ENCODE results near the gene METAP1D.

The METAP1D gene

DNA sequence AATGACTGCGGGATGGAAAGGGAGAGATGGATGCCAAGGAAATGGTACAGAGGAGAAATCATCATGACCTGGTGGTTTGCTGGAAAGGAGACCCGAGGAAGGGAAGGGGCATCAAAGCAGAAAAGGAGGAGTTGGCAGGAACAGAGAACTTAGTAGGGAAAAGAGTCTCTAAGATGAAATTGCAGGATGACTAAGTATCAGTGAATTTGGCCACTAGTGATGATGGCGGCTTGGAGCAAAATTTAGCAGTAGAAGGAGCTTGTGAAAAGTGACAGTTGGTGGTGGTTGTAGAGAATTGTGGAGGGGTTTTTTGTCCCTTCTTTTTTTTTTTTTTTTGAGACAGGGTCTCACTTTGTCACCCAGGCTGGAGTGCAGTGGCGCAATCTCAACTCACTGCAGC, 10.1 kb downstream of the METAP1D start:
- no peak for TF ChIP-seq JUND (IDR thresholded peaks at IDR 0.05; ENCODE audit: low read depth)
- no peak for DNase-seq (ENCODE audit: low read depth in 1 of 2, low spot score in 1 of 2)
- in situ Hi-C loops (cut with HindIII; ENCODE audit: low pct_unique_long_range_greater_than_20kb, low sequenced_read_pairs): no loop called here

- no peak for DNase-seq (ENCODE audit: low read depth in 1 of 2, low spot score in 1 of 2)
- in situ Hi-C loops (cut with HindIII; ENCODE audit: low pct_unique_long_range_greater_than_20kb, low sequenced_read_pairs): no loop called here
- no peak for TF ChIP-seq JUND (IDR thresholded peaks at IDR 0.05; ENCODE audit: low read depth)
These were observed 12.2 kb downstream of the METAP1D start for GRCh38 chr2:172011812-172012575.

DNA sequence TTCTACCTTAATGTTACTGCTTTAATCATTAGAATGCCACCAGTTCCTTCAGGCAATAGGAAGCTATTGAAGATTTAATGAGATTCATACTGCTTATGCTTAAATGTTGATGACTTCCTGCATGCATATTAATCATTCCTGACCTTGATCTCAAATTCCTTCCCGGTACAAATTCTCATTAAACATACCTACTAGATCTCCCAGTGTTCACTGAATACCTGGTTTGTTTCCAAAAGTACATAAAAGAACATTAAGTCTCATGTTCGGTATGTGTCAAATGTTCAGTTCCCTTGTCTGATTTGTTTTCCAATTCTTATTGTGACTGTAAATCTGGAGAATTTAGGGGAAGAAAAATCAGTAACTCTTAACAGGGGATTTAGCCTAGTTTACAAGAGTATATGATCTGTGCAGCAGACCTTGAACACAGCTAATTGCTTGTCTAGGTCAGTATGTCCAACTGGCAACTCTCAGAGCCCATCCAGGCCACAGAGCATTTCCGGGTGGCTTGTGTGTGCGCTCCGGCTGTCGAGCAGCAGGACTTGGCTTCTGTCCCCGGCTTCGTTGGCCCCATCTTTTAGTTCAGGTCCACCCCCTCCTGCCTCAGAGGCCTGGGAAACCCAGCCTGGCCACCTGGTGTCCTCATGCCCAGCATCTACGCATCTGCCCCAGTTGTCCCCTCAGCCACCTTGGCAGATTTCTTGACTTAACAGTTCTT, 13.1 kb downstream of the METAP1D start:
- peak in 1 of 2 experiments; percentile 59 for DNase-seq (ENCODE audit: low read depth in 1 of 2, low spot score in 1 of 2)
- no peak for TF ChIP-seq JUND (IDR thresholded peaks at IDR 0.05; ENCODE audit: low read depth)
- in situ Hi-C loops (cut with HindIII; ENCODE audit: low pct_unique_long_range_greater_than_20kb, low sequenced_read_pairs): no loop called here

GRCh38 chr2:172013396-172013795, 13.6 kb downstream of the METAP1D start:
- no peak for TF ChIP-seq JUND (IDR thresholded peaks at IDR 0.05; ENCODE audit: low read depth)
- in situ Hi-C loops (cut with HindIII; ENCODE audit: low pct_unique_long_range_greater_than_20kb, low sequenced_read_pairs): no loop called here
- no peak for DNase-seq (ENCODE audit: low read depth in 1 of 2, low spot score in 1 of 2)

DNA sequence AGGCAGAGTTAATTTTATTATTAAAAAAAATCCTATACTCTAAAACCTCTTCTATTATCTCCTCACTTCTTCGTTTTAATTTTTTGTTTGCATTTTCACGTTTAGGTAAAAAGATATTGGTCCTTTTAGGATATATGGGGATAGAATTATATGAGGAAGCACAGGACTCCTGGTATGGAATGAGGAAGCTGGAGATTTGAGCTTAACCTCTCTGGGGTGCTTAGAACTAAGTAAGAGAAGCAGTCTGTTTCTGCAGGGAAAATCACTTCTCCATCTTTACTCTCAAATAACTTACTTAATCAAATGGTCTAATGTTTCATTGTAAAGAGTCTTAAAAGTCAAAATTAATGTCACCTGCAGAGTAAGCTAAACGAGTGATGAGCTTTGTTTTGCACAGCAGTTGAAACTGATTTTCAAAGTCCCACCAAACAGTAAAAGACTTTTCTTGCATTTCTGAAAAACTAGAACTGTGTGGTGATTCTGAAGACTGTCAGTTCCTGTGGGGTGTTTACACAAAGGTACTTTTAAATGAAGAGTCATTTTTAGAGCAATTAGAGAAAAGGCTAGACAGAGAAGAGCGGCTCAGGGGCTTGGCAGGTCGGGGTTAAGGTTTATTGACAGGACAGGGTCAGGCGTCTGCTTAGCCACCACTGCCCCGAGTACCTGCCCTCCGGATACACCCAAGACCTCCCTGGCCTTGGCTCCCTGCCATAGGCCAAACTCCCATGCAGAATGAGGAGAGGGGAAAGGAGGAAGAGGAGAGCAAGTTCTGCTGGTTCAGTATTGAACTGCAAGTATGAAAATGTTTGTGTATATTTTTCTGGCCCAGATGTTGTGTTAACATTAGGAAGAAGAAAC, 21.6 kb downstream of the METAP1D start:
- DNase-seq (ENCODE audit: low read depth in 1 of 2, low spot score in 1 of 2): peak in 1 of 2 experiments; percentile 56
- TF ChIP-seq JUND (IDR thresholded peaks at IDR 0.05; ENCODE audit: low read depth): no peak
- in situ Hi-C loops (cut with HindIII; ENCODE audit: low pct_unique_long_range_greater_than_20kb, low sequenced_read_pairs): no loop called here

GRCh38 chr2:172021955-172022354, 22.2 kb downstream of the METAP1D start:
- peak in 1 of 2 experiments; percentile 22 for DNase-seq (ENCODE audit: low read depth in 1 of 2, low spot score in 1 of 2)
- in situ Hi-C loops (cut with HindIII; ENCODE audit: low pct_unique_long_range_greater_than_20kb, low sequenced_read_pairs): no loop called here
- no peak for TF ChIP-seq JUND (IDR thresholded peaks at IDR 0.05; ENCODE audit: low read depth)

DNA sequence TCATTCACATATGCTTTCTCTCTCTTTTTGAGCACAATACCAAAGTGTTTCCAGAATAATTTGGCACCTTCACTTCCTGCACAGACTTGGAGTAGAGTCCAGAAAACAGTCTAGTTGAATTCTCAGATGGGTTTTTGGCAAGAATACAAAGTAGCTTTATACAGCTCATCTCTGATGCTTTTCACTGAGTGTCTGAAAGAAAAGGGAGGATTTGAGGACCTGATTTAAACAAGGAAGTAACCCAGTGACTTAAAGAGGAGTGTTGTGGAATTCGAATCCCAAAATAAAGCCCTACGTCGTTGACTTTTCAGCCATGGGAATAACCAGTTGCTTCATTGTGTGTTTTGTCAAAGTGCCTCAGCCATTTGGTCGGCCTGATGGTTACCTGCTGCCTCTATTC, 31.8 kb downstream of the METAP1D start:
- no peak for TF ChIP-seq JUND (IDR thresholded peaks at IDR 0.05; ENCODE audit: low read depth)
- DNase-seq (ENCODE audit: low read depth in 1 of 2, low spot score in 1 of 2): peak in 1 of 2 experiments; percentile 40
- in situ Hi-C loops (cut with HindIII; ENCODE audit: low pct_unique_long_range_greater_than_20kb, low sequenced_read_pairs): no loop called here

DNA sequence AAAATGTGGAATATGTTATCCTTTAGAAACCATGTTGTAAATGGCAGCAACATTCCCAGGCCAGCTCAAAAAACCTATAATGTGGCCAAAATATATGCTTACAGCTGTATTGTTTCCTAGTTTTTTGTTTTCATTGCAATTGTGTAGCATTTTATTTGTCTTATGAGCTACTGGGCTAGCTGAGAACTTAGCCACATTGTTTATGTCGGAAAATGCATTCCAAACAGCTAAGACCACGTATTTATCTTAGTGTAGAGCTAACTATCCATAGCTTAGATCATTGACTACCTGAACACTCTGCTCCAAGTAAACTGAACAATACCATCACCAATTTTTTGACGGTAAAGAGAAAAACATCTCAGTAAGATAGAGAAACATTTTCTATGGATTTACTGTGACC, 38.4 kb downstream of the METAP1D start:
- no peak for TF ChIP-seq JUND (IDR thresholded peaks at IDR 0.05; ENCODE audit: low read depth)
- in situ Hi-C loops (cut with HindIII; ENCODE audit: low pct_unique_long_range_greater_than_20kb, low sequenced_read_pairs): no loop called here
- DNase-seq (ENCODE audit: low read depth in 1 of 2, low spot score in 1 of 2): no peak

GRCh38 chr2:172038604-172039003, 38.9 kb downstream of the METAP1D start:
- in situ Hi-C loops (cut with HindIII; ENCODE audit: low pct_unique_long_range_greater_than_20kb, low sequenced_read_pairs): no loop called here
- peak; percentile 68; the same call in 1 of the 2 replicates for TF ChIP-seq JUND (IDR thresholded peaks at IDR 0.05; ENCODE audit: low read depth)
- peak; percentile 36 to 87 for DNase-seq (ENCODE audit: low read depth in 1 of 2, low spot score in 1 of 2)

- peak in 1 of 2 experiments; percentile 35 for DNase-seq (ENCODE audit: low read depth in 1 of 2, low spot score in 1 of 2)
- TF ChIP-seq JUND (IDR thresholded peaks at IDR 0.05; ENCODE audit: low read depth): no peak
These were observed 39.4 kb downstream of the METAP1D start for GRCh38 chr2:172039011-172039704.

DNA sequence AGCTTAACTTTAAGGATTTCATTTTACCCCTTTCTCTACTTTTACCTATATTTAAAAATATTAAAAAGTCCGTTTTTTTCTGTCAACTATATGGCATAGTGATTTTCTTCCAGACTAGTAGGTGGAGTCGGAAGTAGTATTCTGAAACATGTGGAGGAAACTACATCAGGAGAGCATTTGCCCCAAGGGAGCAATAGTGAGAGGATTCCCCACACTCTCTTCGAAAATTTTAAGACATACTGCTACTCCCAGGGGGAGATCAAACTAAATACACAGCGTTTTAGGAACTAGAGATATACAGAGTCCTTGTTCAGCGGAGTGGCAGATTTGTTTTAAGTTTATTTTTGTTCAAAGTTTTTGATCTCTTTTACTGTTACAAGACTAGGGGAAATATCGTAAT, 40.6 kb downstream of the METAP1D start:
- DNase-seq (ENCODE audit: low read depth in 1 of 2, low spot score in 1 of 2): no peak
- no peak for TF ChIP-seq JUND (IDR thresholded peaks at IDR 0.05; ENCODE audit: low read depth)
- in situ Hi-C loops (cut with HindIII; ENCODE audit: low pct_unique_long_range_greater_than_20kb, low sequenced_read_pairs): no loop called here

More at GRCh38 chr2:172039011-172039704, 39.4 kb downstream of the METAP1D start:
- in situ Hi-C loops (cut with HindIII; ENCODE audit: low pct_unique_long_range_greater_than_20kb, low sequenced_read_pairs): no loop called here

DNA sequence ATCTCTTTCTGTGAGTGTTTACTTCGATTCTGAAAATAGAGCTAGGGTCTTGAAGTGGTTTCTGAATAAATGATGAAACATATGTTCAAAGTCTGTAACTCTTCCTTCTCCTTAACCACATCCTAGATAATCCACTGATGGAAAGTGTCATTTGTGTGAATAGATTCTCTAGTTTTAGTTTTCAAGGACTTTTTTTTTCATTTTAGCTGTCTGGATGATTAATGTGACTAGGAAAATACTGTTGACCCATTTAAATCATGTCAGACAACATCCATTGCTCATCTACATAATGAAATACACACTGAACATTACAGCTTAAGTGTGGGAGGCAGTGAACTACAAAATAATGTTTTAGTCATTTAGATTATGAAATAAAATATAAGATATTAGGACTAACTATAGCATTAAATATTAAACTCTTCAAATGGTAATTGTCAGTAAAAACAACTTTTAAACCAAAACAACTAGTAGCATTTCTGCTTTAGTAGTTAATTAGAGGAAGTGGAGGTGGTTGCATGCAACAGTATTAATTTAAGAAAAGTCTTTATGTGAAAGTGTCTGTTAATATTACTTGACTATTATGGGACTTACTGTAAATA, 46.4 kb downstream of the METAP1D start:
- DNase-seq (ENCODE audit: low read depth in 1 of 2, low spot score in 1 of 2): no peak
- no peak for TF ChIP-seq JUND (IDR thresholded peaks at IDR 0.05; ENCODE audit: low read depth)
- in situ Hi-C loops (cut with HindIII; ENCODE audit: low pct_unique_long_range_greater_than_20kb, low sequenced_read_pairs): no loop called here
